MM.1S (cell line): ENCODE data around the gene METTL24.

Experiments used
- DNase-seq: peaks from one replicate; pipeline ENCODE4 v3.0.0-alpha.2; 2015
- H2AFZ ChIP-seq: fragments of 300-600 bp; sonication (generic); 2 replicates; pipeline ENCODE4 v1.6.0; 2016; ENCODE audit warnings: antibody characterized with exemption, low read length
- H3F3A ChIP-seq: fragments of 300-600 bp; sonication (generic); 2 replicates; pipeline ENCODE4 v1.6.1; 2016; ENCODE audit warnings: mild to moderate bottlenecking, antibody characterized with exemption, low read length, moderate library complexity, mixed read lengths; ENCODE audit not compliant: insufficient read depth
- H3K27ac ChIP-seq: fragments of 300-600 bp; sonication (generic); 2 replicates; pipeline ENCODE4 v1.5.1; 2016; ENCODE audit warnings: mild to moderate bottlenecking, low read length
- H3K27me3 ChIP-seq: fragments of 300-600 bp; sonication (generic); replicated peaks from 2 replicates; pipeline ENCODE4 v1.6.0; 2016; ENCODE audit warnings: low read length; ENCODE audit not compliant: insufficient read depth
- H3K36me3 ChIP-seq: fragments of 300-600 bp; sonication (generic); replicated peaks from 2 replicates; pipeline ENCODE4 v1.6.1; 2016; ENCODE audit warnings: mild to moderate bottlenecking, low read length, mixed read lengths; ENCODE audit not compliant: insufficient read depth
- H3K4me1 ChIP-seq: fragments of 300-600 bp; sonication (generic); 2 replicates; pipeline ENCODE4 v1.6.1; 2016; ENCODE audit warnings: low read length, mixed read lengths
- H3K4me2 ChIP-seq: fragments of 300-600 bp; sonication (generic); 2 replicates; pipeline ENCODE4 v1.6.0; 2016; ENCODE audit warnings: low read depth, low read length
- H3K4me3 ChIP-seq: fragments of 300-600 bp; sonication (generic); 2 replicates; pipeline ENCODE4 v1.5.1; 2016; ENCODE audit warnings: low read length, mixed read lengths
- H3K79me2 ChIP-seq: fragments of 300-600 bp; sonication (generic); 2 replicates; pipeline ENCODE4 v1.6.1; 2016; ENCODE audit warnings: mixed run types, low read length, mixed read lengths
- H3K9ac ChIP-seq: fragments of 300-600 bp; sonication (generic); 2 replicates; pipeline ENCODE4 v1.6.1; 2016; ENCODE audit warnings: low read length, mixed read lengths
- H3K9me2 ChIP-seq: fragments of 300-600 bp; sonication (generic); replicated peaks from 2 replicates; pipeline ENCODE4 v1.6.1; 2016; ENCODE audit warnings: mild to moderate bottlenecking, low read length, mixed read lengths; ENCODE audit not compliant: insufficient read depth
- H3K9me3 ChIP-seq: fragments of 300-600 bp; sonication (generic); replicated peaks from 2 replicates; pipeline ENCODE4 v1.6.1; 2016; ENCODE audit warnings: mild to moderate bottlenecking, low read length, mixed read lengths; ENCODE audit not compliant: insufficient read depth
- H4K20me1 ChIP-seq: fragments of 300-600 bp; sonication (generic); 2 replicates; pipeline ENCODE4 v1.6.1; 2016; ENCODE audit warnings: mild to moderate bottlenecking, low read length, moderate library complexity, mixed read lengths; ENCODE audit not compliant: insufficient read depth
- CTCF ChIP-seq: fragments of 300-600 bp; sonication (generic); IDR thresholded peaks from 2 replicates; pipeline ENCODE4 v1.5.1; 2016; ENCODE audit warnings: antibody characterized with exemption, low read length, mixed read lengths
- EZH2 ChIP-seq: fragments of 300-600 bp; sonication (generic); optimal IDR thresholded peaks from 2 replicates; pipeline ENCODE3; 2017; ENCODE audit warnings: low read depth, mild to moderate bottlenecking, antibody characterized with exemption, low read length, mixed read lengths
- EZH2phosphoT487 ChIP-seq: fragments of 300-600 bp; sonication (generic); IDR thresholded peaks from 2 replicates; pipeline ENCODE4 v1.6.1; 2018; ENCODE audit warnings: antibody characterized with exemption, low read length

METTL24 gene

GRCh38 chr6:110400208-110400607, 42.1 kb upstream of the METTL24 start:
- Histone ChIP-seq H3K4me3 (no peak overlapping the region), H3K36me3 (no peaks in the 10 kb centered on the region), H3K4me1 (no peaks in the 10 kb centered on the region), H3F3A (no peaks in the 10 kb centered on the region), H2AFZ (no peak overlapping the region), H3K9ac (no peak overlapping the region), H3K27me3 (no peaks in the 10 kb centered on the region), H3K9me3 (no peaks in the 10 kb centered on the region), H3K9me2 (no peaks in the 10 kb centered on the region), H3K27ac (no peak overlapping the region), H4K20me1 (no peaks in the 10 kb centered on the region), H3K4me2 (no peak overlapping the region), H3K79me2 (no peaks in the 10 kb centered on the region)
- no peak for TF ChIP-seq EZH2phosphoT487
- no peak for TF ChIP-seq CTCF
- TF ChIP-seq EZH2 = no peak
- DNase-seq = no peak

GRCh38 chr6:110399219-110400071, 41.3 kb upstream of the METTL24 start:
- Histone ChIP-seq H3K9ac (no peak overlapping the region), H3K4me1 (no peaks in the 10 kb centered on the region), H2AFZ (no peak overlapping the region), H3K36me3 (no peaks in the 10 kb centered on the region), H3K27ac (no peak overlapping the region), H3K4me3 (no peak overlapping the region), H3K79me2 (no peaks in the 10 kb centered on the region), H3K4me2 (no peak overlapping the region), H3K27me3 (no peaks in the 10 kb centered on the region), H3F3A (no peaks in the 10 kb centered on the region), H3K9me2 (no peaks in the 10 kb centered on the region), H3K9me3 (no peaks in the 10 kb centered on the region), H4K20me1 (no peaks in the 10 kb centered on the region)
- no peak for TF ChIP-seq EZH2phosphoT487
- no peak for TF ChIP-seq EZH2
- no peak for DNase-seq

GRCh38 chr6:110398778-110399177, 40.6 kb upstream of the METTL24 start:
- DNase-seq = no peak
- Histone ChIP-seq H3K9ac (no peak overlapping the region), H3K4me3 (no peak overlapping the region)

More at GRCh38 chr6:110398778-110399177, 40.6 kb upstream of the METTL24 start:
- Histone ChIP-seq H3K4me2 (no peak overlapping the region), H3F3A (no peaks in the 10 kb centered on the region), H3K36me3 (no peaks in the 10 kb centered on the region), H3K9me2 (no peaks in the 10 kb centered on the region), H3K4me1 (no peaks in the 10 kb centered on the region), H3K9me3 (no peaks in the 10 kb centered on the region), H4K20me1 (no peaks in the 10 kb centered on the region), H3K27ac (no peak overlapping the region), H3K79me2 (no peaks in the 10 kb centered on the region), H2AFZ (no peak overlapping the region), H3K27me3 (no peaks in the 10 kb centered on the region)
- TF ChIP-seq EZH2 (no peak), CTCF (no peak), EZH2phosphoT487 (no peak)
